Right forelimb (tissue), 1 donor: ENCODE results near the gene SORCS2.

Experiments used
- DNase-seq: peaks from one replicate; pipeline ENCODE4 v3.0.0-alpha.2; 2018

Gene SORCS2

DNA sequence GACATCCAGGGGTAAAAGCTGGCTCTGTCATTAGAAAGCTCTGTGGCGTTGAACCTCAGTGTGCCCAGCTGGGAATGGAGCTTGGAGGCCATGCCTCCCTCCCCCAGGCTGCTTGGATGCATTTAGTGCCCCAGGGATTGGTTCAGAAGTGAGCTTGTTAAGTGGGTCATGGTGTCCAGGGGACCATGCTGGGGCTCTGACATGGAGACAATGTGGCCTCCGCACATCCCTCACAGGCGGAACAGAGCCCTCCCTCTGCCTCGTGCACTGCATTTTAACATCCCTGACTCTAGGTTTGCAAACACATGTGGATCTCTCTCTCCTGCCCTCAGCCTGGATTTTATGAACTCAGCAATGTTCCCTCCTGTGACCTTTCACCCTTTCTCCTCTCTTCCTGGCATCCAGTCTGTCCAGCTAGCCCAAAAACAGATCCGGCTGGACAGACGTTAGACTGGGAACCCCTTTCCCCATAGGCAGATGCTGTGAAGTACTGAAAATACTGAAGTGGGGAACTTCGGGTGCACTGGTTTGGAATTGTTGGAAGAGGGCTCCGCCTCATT lies 81.5 kb downstream of the SORCS2 start:
- DNase-seq, result no peak

DNA sequence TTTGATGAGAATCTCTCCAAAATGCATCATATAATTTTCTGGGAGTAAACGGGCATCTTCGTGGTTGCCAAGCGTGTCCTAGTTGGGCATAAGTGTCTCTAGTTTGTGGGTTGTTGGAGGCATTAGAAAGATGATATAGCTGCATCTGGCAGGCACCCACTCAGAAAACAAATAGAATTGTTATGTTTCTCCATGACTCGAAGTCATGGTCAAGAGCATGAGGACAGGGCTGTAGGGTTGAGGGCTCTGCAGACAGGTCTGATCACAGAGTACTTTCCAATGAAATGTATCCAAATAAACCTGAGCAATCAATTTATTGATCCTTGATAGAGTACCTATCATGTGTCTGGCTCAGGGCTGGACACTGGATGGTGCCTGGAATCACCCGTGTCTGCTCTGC lies 82.7 kb downstream of the SORCS2 start:
- DNase-seq, result no peak

DNA sequence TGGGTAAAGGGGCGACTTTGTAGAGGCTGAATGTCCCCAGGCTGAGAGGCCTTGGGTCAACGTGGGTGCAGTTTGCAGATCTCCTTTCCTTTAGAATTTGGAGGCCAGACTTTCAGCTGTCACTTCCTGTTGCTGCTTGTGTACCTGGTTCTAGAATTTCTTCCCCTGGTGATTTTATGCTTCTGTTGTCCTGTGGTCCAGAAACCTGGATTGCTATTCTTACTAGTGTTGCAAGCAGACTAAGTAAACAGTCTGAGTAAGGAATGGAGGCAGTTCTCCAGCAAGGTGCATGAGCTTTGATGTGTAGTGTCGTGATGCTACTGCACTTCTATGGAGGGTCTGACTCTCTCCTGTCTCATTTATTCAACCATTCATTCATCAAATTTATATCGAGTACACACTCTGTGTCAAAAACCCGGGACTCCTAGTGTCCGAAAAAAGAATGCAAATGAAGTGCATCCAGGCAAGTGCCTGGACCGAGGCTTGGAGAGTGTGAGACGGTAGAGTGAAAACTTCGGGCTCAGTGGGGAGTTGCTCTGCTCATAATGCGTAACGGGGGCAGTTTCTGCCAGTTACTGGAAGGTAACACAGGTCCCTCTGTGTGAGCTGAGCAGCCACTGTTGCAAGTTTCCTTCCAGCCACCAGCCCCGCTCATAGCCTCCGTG lies 83.3 kb downstream of the SORCS2 start:
- DNase-seq, result no peak

DNA sequence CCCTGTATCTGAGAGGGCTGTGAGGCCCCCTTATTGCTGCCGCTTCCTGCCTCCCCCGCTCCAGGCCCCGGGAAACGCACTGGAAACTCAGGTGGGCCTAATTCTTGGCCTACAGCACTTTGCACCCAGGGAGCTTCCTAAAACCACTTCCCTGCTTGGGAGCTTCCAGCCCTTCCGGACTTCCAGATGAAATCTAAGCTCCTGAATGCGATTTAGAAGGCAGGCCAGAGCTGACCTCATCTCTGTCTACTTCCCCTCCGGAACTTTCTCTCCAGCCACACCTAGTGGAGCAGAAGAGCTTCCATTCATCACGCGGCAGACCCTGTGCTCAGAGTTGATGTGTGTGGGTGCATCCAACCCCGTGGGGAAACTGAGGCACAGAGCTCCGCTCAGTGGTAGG lies 84.2 kb downstream of the SORCS2 start:
- no peak for DNase-seq

DNA sequence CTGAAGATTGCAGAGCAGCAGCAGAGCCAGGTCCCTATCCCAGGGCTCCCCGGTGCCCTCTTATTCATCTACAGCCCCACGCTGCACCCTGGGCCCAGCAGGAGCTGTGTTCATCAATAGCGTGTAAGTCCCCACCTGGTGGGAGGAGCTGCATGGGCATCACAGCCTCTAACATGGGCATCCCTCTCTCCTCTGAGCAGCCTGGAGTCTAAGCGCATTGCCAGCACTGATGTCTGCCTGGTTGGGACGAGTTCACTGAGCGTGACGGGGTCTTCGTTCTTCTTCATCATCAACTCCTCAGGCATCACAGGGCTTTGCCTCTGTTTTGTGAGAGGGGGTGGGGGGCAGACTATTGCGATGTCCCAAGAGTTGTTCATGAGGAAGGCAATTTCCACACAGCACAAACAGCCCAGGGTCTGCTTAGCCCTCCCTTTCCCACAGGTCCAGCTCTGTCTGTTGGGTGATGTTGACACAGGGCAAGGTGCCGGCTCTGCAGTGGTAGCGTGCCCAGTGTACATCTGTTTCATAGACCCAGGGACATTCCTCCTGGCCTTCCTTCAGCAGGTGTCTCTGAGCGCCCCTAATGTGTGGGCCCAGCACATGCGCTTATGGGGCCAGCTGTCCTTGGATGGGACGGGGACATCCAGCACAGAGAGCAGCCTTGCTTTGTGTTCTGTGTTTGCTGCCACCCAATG lies 85.9 kb downstream of the SORCS2 start:
- no peak for DNase-seq

DNA sequence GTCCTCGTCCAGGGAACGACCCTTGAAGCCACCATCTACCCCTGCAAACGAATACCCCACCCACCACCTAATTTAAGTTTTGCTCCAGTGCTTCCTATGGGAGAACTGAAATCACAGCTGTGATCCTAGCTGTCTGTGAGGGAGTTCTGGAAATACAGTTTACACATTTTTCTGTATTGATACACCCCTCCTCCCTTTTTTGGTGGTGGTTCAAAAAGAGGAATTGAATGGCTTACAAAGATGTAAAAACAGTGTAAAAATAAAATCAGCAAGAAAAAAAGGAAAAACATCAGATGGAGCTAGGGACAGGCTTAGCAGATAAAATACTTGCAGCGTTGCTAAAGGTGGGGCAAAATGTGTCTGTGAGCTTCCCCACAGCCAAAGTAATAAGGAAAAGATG lies 86.6 kb downstream of the SORCS2 start:
- DNase-seq, result no peak

DNA sequence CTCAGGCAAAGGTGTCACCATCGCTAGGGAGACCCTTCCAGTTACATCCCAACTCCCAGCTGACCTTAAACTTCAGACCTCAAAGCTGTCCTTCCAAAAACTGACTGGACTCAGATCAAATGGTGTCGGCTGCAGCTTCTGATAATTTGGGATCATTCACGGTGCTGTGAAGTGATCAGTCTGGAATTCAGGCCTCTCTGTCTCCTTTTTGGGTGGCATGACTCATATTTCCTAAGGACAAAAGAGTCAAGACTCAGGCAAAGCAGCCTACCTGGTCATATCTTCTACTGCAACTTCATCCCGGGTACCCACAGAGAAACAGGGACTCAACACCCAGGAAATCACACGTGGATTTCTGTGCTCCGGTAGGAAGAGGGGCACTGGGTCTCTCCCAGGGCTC lies 87.6 kb downstream of the SORCS2 start:
- no peak for DNase-seq

DNA sequence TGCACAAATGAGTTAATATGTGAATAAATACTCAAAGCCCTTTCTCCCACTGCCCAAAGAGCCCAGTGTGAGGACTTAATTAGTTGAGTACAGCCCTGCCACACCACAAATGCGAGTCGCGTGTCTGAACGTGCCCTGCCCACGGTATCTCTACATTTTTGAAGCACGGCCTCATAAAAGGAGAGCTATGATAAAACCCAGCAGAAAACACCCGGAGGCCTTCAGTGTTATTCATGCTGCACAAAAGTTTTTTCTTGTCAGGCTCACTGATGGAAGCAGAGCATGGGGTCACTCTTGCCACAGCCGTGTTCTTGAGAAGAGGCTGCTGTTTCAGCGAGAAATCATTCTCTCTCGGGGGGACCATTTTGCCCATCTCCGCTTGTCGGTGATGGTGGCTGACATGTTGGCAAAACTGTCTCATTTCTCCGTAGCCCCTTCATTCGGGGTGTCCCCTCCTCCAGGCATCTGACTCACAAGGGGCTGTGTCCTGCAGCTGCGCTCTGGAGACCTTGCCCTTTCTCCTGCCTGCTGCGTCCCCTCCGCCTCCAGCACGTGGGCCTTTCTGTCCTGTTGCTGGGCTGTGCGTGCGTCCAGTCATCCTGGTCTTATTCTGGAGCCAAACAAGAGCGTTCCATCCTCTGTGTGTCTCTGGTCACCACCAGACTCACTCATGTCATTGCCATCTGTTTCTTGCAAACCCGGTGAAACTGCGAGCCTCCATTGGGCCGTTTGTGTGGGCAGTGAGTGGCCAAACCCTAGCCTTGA lies 88.8 kb downstream of the SORCS2 start:
- no peak for DNase-seq

DNA sequence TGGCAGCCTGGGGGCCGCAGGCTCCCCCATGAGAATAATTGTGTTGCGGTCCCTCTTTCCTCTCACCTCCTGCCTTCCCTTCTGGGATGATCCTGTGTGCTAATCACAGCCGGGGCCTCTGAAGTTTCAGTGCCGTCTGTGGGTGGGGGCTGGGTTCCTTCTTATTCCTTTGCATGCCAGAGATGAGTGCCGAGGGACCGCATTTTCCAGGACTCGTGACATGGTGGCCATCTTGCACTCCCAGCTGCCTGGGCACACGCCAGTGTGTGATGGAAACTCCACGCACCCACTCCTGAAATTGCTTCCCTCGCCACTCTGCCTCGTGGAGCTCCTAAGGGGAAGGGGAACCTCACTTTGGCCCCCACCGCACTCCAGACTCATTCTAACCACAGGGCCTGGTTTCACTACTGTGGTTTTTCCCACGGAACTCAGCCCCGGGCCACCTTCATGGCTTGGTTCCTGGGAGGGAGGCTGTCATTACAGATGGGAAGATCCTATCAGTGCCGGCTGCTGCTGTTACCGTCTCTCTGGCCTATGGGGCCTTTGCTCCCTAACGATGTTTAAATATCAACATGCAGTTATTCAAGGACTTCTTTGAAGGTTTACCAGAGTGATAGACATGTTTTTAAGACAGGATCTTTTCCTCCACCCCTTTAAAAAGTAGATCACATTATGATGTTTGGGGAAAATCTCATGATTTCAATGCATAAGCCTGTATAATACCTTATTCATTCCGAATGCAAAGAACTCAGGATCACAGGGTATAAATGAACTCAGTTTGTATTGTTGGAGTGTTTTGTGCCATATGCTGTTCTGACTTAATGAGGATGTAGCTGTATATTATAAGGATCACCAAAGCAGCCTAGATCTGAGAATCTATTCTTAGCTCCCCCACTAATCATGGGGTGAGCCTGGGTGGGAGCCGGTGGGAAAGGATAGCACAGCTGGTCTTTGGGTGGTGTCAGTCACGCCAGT lies 89.6 kb downstream of the SORCS2 start:
- no peak for DNase-seq

DNA sequence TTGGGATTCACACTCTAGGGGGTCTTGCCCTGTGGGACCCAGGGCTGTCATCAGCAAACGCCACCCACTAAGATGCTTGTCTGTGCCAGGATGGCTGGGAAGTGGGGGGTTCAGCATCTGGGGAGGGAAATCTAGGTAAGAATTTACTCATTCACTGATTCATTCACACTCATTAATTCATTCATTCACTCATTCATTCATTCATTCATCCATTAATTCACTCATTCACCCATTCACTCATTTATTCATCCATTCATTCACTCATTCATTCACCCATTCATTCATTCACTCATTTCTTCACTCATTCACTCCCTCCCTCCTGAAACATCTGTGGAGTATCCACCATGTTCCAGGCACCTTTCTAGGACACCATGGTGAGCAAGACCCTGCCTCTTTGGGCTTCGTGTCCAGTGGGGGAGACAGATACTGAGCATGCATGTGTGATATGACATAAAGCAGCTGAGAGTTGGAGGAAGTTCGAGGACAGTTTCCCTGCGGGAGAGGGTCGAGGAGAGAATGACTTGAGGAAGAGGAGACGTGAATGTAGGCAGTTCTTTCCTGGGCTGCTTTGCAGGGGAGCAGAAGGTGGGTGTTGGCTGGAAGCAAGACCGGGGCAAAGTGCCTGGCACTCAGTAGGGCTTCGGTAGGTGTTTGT lies 90.6 kb downstream of the SORCS2 start:
- no peak for DNase-seq

DNA sequence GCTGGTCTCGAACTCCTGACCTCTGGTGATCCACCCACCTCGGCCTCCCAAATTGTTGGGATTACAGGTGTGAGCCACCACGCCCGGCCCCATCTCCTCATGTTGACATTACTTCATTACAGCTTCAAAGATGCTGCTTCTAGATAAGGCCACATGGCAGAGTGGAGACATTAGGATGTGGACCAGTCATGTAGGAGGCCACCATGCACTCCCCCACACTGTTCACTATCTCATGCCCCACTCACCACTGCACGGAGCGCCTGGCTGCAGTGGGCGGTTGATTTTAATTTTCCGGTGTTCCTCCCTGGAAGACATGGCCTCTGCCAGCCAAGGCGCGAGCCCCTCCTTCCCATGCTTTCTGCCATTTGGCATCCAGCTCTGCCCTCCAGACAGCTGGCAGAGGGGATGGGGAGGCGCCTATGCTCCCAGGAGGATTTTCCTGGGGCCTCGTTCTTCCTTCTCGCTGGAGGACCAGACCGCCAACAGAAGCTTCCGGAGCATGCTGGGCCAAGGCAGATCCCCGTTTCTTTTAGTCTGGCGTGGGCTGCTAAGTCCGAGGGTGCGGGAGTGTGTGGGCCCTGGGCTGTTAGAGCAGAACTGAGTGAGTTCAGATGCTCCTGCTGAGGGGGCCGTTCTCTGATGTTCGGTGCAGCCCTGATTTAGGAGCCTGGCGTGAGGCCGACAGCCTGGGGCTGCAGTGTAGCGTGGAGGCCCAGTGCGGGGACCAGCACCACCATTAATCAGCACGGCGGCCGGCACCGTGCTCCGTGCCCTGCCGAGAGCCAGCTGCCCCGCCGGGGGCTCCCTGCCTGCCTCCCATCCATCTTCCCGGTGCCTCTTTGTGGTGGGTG lies 93.1 kb downstream of the SORCS2 start:
- peak; percentile 71 for DNase-seq

DNA sequence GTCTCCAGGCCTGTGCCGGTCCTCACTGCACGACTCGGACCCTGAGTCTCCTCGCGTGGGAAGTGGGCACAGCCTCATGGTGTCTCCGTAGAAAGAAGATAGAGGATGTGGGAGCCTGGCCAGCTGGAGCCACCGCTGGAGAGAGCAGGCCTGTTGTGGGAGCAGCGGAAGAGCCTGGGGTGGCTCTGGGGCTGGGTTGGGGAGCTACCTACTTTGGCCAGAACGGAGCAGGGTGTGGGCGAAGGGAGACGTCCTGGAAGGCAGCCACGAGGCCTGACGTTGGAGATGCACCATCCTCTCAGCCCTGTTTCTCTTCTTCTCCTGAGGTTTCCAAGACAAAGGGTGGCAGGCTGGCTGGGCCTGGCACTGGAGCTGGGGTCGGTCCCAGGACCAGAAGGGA lies 93.8 kb downstream of the SORCS2 start:
- DNase-seq, result no peak

DNA sequence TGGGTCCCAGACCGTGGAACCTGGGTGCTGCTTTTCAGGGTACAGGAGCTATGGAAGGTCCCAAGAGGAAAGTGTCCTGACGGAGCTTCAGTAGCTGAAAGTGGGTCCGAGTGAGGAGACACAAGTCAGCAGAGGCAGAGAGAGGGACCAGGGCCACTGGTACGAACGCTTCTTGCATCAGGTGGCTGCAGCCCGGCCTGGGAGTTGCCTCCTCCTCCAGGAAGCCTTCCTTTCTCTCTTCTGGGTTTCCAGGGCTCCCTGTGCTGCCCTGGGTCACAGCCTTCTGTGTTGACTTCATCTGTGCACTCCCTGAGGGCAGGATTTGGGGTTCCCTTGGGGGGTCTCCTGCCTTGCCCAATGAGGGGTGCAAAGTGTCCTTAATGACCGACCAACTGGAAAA lies 94.5 kb downstream of the SORCS2 start:
- DNase-seq, result no peak

DNA sequence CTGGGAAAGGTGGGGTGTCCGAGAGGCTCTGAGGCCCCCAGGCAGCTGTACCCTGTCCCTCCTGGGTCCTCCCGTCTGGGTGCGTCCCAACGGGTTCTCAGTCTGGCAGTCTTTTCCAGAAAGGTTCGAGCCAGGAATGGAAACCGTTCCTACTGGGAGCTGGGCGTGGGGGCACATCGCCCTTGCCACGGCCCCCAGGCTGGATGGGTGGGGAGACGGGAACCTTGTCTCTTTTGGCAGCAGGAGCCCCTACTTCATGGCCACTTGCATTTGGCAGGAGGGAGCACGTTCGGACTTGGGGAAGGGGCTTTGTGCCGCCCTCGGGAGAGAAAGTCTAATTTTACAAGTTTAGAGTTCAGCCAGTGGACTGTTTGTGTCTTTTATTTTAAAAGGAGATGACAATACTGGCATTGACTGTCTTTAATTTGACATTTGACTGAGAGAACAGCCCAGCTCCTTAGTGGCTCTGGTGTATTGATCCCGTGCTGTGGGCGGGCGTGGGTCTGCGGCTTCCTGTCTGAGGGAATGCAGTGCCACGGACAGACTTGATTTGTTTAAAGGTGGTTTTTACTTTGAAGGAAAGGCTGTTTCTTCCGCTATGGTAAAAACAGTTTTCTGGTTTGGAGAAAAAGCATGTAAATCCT lies 95.1 kb downstream of the SORCS2 start:
- DNase-seq, result no peak

DNA sequence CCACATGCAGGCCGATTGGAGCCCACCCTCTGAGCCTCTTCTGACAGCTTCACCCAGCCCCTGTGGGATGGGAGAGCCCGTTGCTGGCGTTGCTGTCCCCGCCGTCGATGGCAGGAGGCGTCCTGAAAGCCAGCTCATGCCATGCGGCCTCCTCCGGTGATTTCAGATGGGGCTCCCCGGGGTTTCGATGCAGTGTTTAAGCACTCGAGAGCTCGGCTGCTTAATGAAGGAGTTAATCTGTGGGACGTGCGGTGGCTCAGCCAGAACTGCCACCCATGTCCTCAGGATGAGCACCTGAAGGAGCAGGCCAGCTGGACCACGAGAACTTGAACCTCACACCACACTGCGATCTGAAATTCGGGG lies 95.6 kb downstream of the SORCS2 start:
- DNase-seq, result no peak

DNA sequence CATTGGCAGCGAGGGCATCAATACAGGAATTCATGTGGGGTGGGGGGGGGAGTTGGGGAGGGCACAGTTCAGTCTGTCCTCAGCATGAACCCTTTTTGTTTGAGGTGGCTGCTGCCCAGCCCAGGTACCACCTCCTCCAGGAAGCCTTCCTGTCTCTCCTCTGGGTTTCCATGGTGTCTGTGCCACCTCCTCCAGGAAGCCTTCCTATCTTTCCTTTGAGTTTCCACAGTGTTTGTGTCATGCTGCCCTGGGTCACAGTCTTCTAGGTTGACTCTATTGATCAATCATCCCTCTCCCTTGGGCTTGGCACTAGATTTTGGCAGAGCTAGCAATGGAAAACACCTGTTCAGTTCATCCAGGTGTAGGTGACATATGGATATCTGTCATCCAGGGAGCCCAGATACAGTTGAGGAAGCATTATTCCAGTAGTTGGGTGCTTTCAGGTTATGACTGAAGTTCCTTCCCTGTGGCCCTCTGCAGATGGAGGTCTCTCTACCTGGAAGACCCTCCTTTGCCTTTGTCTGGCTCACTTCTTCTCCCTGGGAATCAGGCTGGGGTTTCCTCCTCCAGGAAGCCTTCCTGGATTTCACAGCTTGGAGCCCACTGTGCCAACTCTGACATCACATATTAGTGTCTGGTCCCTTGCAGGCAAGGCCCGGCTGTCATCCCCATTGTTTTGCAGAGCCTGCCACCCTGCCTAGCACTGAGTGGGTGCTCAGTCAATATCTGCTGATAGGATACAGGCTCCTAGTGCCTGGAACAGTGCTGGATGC lies 96.6 kb downstream of the SORCS2 start:
- no peak for DNase-seq

DNA sequence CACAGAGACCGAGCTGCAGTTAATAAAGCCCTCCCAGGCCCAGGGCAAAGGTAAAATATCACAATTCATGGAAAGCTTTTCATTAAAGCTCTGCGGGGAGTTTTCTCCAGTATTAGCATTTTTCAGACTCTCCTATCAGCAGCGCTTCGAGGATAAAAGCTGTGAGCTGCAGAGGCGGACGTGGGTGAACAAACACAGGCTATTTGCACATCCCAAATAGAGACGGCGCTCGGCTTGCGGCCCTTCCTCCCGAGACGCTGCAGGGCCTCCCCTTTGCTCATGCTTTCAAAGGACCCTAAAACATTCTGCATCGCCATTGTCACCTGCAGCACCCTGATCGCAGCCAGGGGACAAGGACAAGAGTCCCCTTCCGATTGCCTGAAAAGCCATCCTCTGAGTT lies 97.3 kb downstream of the SORCS2 start:
- DNase-seq, result no peak

DNA sequence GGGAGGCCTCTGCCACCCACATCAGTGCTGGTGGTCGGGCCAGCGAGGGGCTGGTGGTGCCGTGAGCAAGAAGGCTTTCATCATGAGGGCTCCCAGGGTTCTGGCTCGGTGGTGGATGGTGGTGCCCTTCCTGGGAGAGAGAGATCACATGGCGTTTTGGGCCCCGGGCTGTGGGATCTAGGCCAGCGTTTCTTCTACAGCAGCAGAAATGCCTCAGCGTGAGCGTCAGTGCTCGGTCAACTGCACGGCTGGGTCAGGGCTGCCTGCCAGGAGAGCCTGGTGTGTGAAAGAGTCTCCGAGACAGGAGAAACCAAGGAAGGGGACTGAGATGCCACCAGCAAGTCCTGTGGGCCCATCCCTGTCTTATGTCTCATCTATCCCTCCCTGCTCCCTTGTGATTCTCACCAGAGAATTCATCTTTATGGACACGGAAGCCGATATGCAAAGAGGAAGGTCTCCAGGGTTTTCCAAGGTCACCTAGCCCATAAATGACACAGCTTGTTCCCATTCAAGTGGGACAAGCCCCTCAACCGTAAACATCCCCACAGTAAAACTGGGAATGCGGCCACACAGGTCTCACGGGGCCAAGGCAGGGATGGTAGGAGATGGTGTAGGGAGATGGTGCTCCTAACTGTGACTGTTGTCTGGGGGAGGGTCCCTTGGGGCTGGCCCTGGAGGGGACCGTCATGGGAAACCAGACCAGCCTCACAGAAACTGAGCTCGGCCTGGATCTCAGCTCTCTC lies 99.2 kb downstream of the SORCS2 start:
- no peak for DNase-seq

DNA sequence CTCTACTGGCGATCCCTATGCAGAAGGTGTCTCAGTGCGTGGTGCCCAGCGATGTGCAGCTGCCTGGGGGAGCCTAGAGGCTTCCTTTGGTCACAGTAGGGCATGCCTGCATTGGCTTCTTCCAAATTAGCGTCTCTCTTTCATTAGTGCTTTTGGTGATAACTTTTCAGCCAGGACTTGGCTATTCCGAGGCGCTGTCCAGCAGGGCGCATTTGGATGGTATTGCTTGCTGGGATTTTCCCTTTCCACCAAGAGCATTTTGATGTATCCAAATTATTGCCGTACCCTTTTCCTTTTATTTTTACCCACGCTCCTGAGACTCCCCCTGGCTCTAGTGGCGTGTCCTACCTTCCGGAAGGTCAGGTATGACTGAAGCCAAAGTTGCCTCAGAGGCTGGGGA lies 101.4 kb downstream of the SORCS2 start:
- DNase-seq, result no peak
